Type B pancreatic cell (in vitro differentiated cells): Measurements from ENCODE around the gene SART1. TPM values are rescaled to one million over a fixed set of nuclear protein-coding genes. Genes with fewer than 3 reads are reported as not detected.

Experiments used
- DNase-seq: peaks from one replicate; pipeline ENCODE4 v3.0.0; 2021; ENCODE audit warnings: mixed read lengths; ENCODE audit not compliant: unreplicated experiment; ENCODE audit errors: extremely low spot score
- H3K27ac Mint-ChIP-seq: 2 replicates; pipeline ENCODE4 v1.8.0; 2021; ENCODE audit warnings: mild to moderate bottlenecking, mixed read lengths
- H3K27me3 Mint-ChIP-seq: 2 replicates; pipeline ENCODE4 v1.8.0; 2021; ENCODE audit warnings: mixed read lengths
- H3K36me3 Mint-ChIP-seq: 2 replicates; pipeline ENCODE4 v1.8.0; 2021; ENCODE audit warnings: mixed read lengths
- H3K4me1 Mint-ChIP-seq: one replicate; pipeline ENCODE4 v1.8.0; 2021; ENCODE audit warnings: mixed read lengths; ENCODE audit not compliant: unreplicated experiment
- H3K4me3 Mint-ChIP-seq: 2 replicates; pipeline ENCODE4 v1.8.0; 2021; ENCODE audit warnings: mild to moderate bottlenecking, mixed read lengths
- H3K9me3 Mint-ChIP-seq: 2 replicates; pipeline ENCODE4 v1.8.0; 2021; ENCODE audit warnings: mixed read lengths
- CTCF ChIP-seq: fragments of 200-600 bp; sonication (generic); conservative IDR thresholded peaks from 2 replicates; pipeline ENCODE4 v1.5.0; 2021; ENCODE audit warnings: antibody characterized with exemption, mild to moderate bottlenecking
- total RNA-seq: library from RNA; stranded (reverse); gene quantifications from 2 replicates; pipeline ENCODE4 v1.2.1, GENCODE V29; 2021; ENCODE audit warnings: low replicate concordance

Gene SART1
- total RNA-seq, 1 donor from 2014 or later = 46.0 TPM

GRCh38 chr11:65937766-65938165 lies 23.8 kb upstream of the SART1 start:
- no peaks in the 10 kb centered on the region for H3K36me3 Mint-ChIP-seq
- peaks cover 4% of the 10 kb centered on the region for H3K4me1 Mint-ChIP-seq
- H3K27me3 Mint-ChIP-seq = peaks cover 29% of the 10 kb centered on the region
- no peak overlapping the region for H3K4me3 Mint-ChIP-seq
- no peaks in the 10 kb centered on the region for H3K9me3 Mint-ChIP-seq
- no peak for DNase-seq
- H3K27ac Mint-ChIP-seq = no peak overlapping the region
- TF ChIP-seq CTCF = no peak

- TF ChIP-seq CTCF = no peak
- Mint-ChIP-seq H3K27ac (no peak overlapping the region), H3K36me3 (no peaks in the 10 kb centered on the region), H3K4me3 (no peak overlapping the region), H3K4me1 (peaks cover 3% of the 10 kb centered on the region), H3K9me3 (no peaks in the 10 kb centered on the region), H3K27me3 (peaks cover 29% of the 10 kb centered on the region)
- no peak for DNase-seq
Observed at GRCh38 chr11:65941720-65942310, 19.7 kb upstream of the SART1 start.

GRCh38 chr11:65942531-65942930 lies 19.0 kb upstream of the SART1 start:
- no peak for TF ChIP-seq CTCF
- no peaks in the 10 kb centered on the region for H3K9me3 Mint-ChIP-seq
- H3K27me3 Mint-ChIP-seq = peaks cover 28% of the 10 kb centered on the region
- H3K4me1 Mint-ChIP-seq = peaks cover 3% of the 10 kb centered on the region
- H3K4me3 Mint-ChIP-seq = no peak overlapping the region
- no peaks in the 10 kb centered on the region for H3K36me3 Mint-ChIP-seq
- no peak overlapping the region for H3K27ac Mint-ChIP-seq
- DNase-seq = no peak

- no peak for TF ChIP-seq CTCF
- Mint-ChIP-seq H3K27me3 (peaks cover 26% of the 10 kb centered on the region), H3K27ac (no peak overlapping the region), H3K4me1 (peaks cover 3% of the 10 kb centered on the region), H3K9me3 (no peaks in the 10 kb centered on the region), H3K36me3 (no peaks in the 10 kb centered on the region), H3K4me3 (no peak overlapping the region)
- no peak for DNase-seq
Observed at GRCh38 chr11:65944191-65944590, 17.3 kb upstream of the SART1 start.

GRCh38 chr11:65944767-65945166 lies 16.8 kb upstream of the SART1 start:
- no peak overlapping the region for H3K4me3 Mint-ChIP-seq
- H3K9me3 Mint-ChIP-seq = no peaks in the 10 kb centered on the region
- no peak for DNase-seq
- H3K27ac Mint-ChIP-seq = no peak overlapping the region
- peaks cover 3% of the 10 kb centered on the region for H3K4me1 Mint-ChIP-seq
- peaks cover 27% of the 10 kb centered on the region for H3K27me3 Mint-ChIP-seq
- TF ChIP-seq CTCF = no peak
- no peaks in the 10 kb centered on the region for H3K36me3 Mint-ChIP-seq
